Mucosa of rectum (tissue), 2 donors: Measurements from ENCODE around the gene APOA1.

Experiments
- H3K27ac ChIP-seq, 2 donors: one replicate each; pipeline ENCODE4 v1.7.0; 2013; ENCODE audit warnings: inconsistent platforms in 2 of 2, low read depth in 2 of 2, low read length in 2 of 2
- H3K27me3 ChIP-seq, 2 donors: one replicate each; pipeline ENCODE4 v1.7.0; 2013; ENCODE audit warnings: low read length in 2 of 2; ENCODE audit not compliant: control insufficient read depth in 2 of 2, insufficient read depth in 2 of 2
- H3K36me3 ChIP-seq, 2 donors: one replicate each; pipeline ENCODE4 v1.7.0; 2013; ENCODE audit warnings: low read length in 2 of 2; ENCODE audit not compliant: control insufficient read depth in 2 of 2, insufficient read depth in 2 of 2
- H3K4me1 ChIP-seq, 2 donors: one replicate each; pipeline ENCODE4 v1.7.0; 2013; ENCODE audit warnings: low read length in 2 of 2, mild to moderate bottlenecking in 1 of 2; ENCODE audit not compliant: control insufficient read depth in 2 of 2, insufficient read depth in 2 of 2
- H3K4me3 ChIP-seq, 2 donors: one replicate each; pipeline ENCODE4 v1.7.0; 2013; ENCODE audit warnings: low read length in 2 of 2
- H3K9ac ChIP-seq, 2 donors: one replicate each; pipeline ENCODE4 v1.7.0; 2013; ENCODE audit warnings: low read length in 2 of 2, low read depth in 1 of 2, mild to moderate bottlenecking in 1 of 2
- H3K9me3 ChIP-seq, 2 donors: one replicate each; pipeline ENCODE4 v1.7.0; 2013; ENCODE audit warnings: low read length in 2 of 2; ENCODE audit not compliant: control insufficient read depth in 2 of 2
- donor health status: healthy.
- donor health status: Normal muscosa, but diverticular disease.

The APOA1 gene

GRCh38 chr11:116828632-116829524 lies 8.5 kb downstream of the APOA1 start:
- Histone ChIP-seq H3K27me3 (no peaks in the 10 kb centered on the region), H3K4me1 (no peaks in the 10 kb centered on the region), H3K9ac (no peak overlapping the region), H3K36me3 (no peaks in the 10 kb centered on the region), H3K27ac (no peak overlapping the region), H3K9me3 (no peaks in the 10 kb centered on the region), H3K4me3 (no peak overlapping the region)

- Histone ChIP-seq H3K9me3 (no peaks in the 10 kb centered on the region), H3K4me3 (no peak overlapping the region), H3K36me3 (no peaks in the 10 kb centered on the region), H3K27ac (no peak overlapping the region), H3K4me1 (no peaks in the 10 kb centered on the region), H3K27me3 (no peaks in the 10 kb centered on the region), H3K9ac (no peak overlapping the region)
These were observed 10.0 kb downstream of the APOA1 start for GRCh38 chr11:116827461-116827860.

- Histone ChIP-seq H3K4me3 (no peak overlapping the region), H3K4me1 (no peaks in the 10 kb centered on the region), H3K9ac (no peak overlapping the region), H3K27ac (no peak overlapping the region), H3K9me3 (no peaks in the 10 kb centered on the region), H3K36me3 (no peaks in the 10 kb centered on the region), H3K27me3 (no peaks in the 10 kb centered on the region)
These were observed 10.5 kb downstream of the APOA1 start for GRCh38 chr11:116826751-116827431.

DNA sequence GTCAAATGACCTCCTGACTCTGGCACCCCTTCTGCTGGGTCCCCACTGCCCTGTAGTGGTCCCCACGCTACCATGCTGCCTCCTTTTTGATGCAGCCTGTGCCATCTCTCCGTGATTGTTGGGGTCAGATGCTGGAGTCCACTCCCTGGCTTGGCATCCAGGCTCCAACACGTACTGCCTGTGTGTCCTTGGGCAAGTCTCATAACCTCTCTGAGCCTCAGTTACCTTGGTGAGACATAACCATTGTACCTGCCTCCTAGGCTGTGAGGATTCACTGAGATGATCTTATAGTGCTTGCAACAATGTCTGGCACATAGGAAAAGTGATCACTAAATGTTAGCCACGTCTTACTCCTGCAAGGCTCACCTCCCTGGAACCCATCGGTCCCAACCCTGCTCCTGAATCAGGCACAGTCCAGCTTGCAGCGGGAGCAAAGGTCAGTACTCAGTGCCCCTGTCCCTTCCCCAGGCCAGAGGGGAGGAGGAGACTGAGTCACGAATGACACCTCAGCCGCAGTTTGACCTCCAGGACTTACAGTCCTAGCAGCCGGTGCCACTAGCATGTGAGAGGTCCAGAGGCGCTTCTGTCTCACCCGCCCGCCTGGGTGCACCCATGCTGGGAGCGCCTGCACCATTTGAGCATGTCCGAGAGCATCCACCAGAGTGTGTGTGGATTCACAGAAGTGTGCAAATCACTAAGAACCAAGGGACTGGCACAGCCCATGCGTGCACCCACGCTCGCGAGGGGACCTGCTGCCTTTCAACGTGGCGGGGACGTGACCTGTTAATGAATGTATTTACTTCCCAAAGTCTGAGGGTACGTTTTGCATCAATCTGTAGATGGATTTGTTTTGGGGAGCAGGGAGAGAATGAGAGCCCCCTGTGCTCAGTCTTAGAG lies 11.3 kb downstream of the APOA1 start:
- Histone ChIP-seq H3K9me3 (no peaks in the 10 kb centered on the region), H3K4me3 (no peak overlapping the region), H3K4me1 (no peaks in the 10 kb centered on the region), H3K27me3 (no peaks in the 10 kb centered on the region), H3K9ac (no peak overlapping the region), H3K27ac (no peak overlapping the region), H3K36me3 (no peaks in the 10 kb centered on the region)

GRCh38 chr11:116825434-116825833 lies 12.0 kb downstream of the APOA1 start:
- Histone ChIP-seq H3K9ac (no peak overlapping the region), H3K9me3 (no peaks in the 10 kb centered on the region), H3K27ac (no peak overlapping the region), H3K4me3 (no peak overlapping the region), H3K36me3 (no peaks in the 10 kb centered on the region), H3K27me3 (no peaks in the 10 kb centered on the region), H3K4me1 (no peaks in the 10 kb centered on the region)

DNA sequence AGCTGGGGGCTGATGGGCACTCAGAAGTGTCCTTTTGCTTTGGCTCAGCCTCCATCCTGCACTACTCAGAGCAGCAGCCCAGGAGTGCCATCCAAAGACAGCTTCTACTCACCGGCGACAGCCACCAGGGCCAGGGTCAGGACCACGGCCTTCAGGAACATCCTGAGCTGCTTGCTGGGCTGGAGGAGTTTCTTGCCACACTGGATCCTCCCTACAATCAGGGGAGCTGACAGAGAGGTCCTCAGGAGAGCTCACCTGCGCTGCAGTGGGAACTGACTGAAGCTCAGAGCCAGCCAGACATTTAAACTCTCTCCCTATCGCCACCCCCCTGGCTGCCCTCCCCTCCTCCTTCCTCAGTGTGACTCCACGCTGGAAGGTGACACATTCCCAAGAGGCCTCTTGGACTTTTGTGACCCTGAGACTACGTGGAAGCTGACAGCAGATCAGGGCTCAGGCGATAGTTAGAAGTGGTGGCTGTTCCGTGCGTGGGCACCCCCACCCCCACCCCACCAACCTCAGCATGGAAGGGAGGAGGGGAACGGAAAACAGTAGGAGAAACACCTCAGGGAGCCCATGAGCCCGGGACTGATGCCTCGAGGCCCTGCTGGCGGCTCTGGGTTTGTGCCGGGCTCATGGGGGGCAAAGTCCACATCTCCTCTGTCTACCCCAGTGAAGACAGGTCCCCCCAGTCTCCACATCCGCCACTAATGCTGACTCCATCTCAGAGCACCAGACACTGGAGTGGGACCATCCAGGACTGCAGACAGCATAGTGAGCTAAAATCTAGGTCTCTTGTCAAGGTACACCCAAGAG lies 14.2 kb downstream of the APOA1 start, which contains the start of gene APOA4:
Gene APOA4 (minus strand): TSS at position 274 of the 813 bp plus-strand sequence. CDS start 113 bp downstream, at position 161.
- H3K36me3 ChIP-seq, result no peaks in the 10 kb centered on the region
- no peak within 1 kb of the TSS for H3K9ac ChIP-seq
- H3K27ac ChIP-seq, result no peak within 1 kb of the TSS
- no peak within 1 kb of the TSS for H3K4me3 ChIP-seq
- no peaks in the 10 kb centered on the region for H3K27me3 ChIP-seq
- H3K9me3 ChIP-seq, result no peaks in the 10 kb centered on the region
- no peaks in the 10 kb centered on the region for H3K4me1 ChIP-seq

DNA sequence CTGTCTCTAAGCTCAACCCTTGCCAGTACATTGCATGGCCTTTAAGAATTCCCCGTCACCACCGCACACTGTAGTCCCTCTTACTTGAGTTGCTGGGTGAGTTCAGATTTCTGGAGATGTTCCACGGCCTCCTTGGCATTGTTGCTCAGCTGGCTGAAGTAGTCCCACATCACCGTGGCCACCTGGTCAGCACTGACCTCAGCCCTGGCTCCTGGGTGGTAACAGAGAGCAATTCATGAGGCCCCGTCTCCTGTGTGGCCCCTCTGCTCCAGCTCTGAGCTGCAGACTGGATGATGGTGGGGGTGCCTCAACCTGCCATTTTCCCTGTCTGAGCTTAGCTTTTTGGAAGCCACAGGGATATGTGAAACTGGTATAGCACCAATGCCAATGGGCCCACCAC lies 14.8 kb downstream of the APOA1 start:
- Histone ChIP-seq H3K9me3 (no peaks in the 10 kb centered on the region), H3K27me3 (no peaks in the 10 kb centered on the region), H3K27ac (no peak overlapping the region), H3K4me3 (no peak overlapping the region), H3K9ac (no peak overlapping the region), H3K4me1 (no peaks in the 10 kb centered on the region), H3K36me3 (no peaks in the 10 kb centered on the region)

- no peaks in the 10 kb centered on the region for H3K9me3 ChIP-seq
- H3K9ac ChIP-seq, result no peak overlapping the region
- H3K27ac ChIP-seq, result no peak overlapping the region
- no peak overlapping the region for H3K4me3 ChIP-seq
- no peaks in the 10 kb centered on the region for H3K4me1 ChIP-seq
- no peaks in the 10 kb centered on the region for H3K36me3 ChIP-seq
- no peaks in the 10 kb centered on the region for H3K27me3 ChIP-seq
These were observed 16.1 kb downstream of the APOA1 start for GRCh38 chr11:116821050-116821918.

DNA sequence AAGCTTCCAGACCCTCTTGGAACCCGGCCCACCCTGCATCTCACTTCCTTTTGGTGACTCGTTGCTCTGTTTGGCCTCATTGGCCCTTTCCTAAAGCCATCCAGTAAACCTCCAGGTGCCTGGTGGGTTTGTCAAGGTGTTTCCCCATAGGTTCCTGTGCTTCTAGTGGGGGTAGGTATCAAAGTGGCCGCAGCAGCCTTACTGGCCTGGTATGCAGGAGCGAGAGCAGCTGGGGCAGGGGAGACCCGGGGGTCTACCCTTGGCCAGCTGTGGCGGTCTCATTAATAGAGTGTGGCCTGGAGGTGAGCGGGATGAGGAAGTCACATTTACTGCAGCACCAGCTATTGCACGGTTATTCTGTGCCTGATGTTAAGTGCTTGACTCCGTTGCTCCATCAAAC lies 18.4 kb downstream of the APOA1 start:
- no peak overlapping the region for H3K27ac ChIP-seq
- H3K9me3 ChIP-seq, result no peaks in the 10 kb centered on the region
- no peaks in the 10 kb centered on the region for H3K4me1 ChIP-seq
- no peaks in the 10 kb centered on the region for H3K36me3 ChIP-seq
- no peak overlapping the region for H3K9ac ChIP-seq
- no peak overlapping the region for H3K4me3 ChIP-seq
- no peaks in the 10 kb centered on the region for H3K27me3 ChIP-seq
